ENCODE measurements around the gene USP17L29. TPM values are rescaled to one million over a fixed set of nuclear protein-coding genes. Genes with fewer than 3 reads are reported as not detected.
"Not testable (repeated sequence)": the region's sequence is repeated elsewhere in the genome, so short reads cannot be mapped to it uniquely, and the experiment has no call there.

The USP17L29 gene, protein sequence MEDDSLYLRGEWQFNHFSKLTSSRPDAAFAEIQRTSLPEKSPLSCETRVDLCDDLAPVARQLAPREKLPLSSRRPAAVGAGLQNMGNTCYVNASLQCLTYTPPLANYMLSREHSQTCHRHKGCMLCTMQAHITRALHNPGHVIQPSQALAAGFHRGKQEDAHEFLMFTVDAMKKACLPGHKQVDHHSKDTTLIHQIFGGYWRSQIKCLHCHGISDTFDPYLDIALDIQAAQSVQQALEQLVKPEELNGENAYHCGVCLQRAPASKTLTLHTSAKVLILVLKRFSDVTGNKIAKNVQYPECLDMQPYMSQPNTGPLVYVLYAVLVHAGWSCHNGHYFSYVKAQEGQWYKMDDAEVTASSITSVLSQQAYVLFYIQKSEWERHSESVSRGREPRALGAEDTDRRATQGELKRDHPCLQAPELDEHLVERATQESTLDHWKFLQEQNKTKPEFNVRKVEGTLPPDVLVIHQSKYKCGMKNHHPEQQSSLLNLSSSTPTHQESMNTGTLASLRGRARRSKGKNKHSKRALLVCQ
- not detected for total RNA-seq (2021; fragmentation: NEBNext Ultra II Directional; extraction: Animal tissue kit (Norgen Biotek cat#: 25700))
- long read RNA-seq = 0 reads

DNA sequence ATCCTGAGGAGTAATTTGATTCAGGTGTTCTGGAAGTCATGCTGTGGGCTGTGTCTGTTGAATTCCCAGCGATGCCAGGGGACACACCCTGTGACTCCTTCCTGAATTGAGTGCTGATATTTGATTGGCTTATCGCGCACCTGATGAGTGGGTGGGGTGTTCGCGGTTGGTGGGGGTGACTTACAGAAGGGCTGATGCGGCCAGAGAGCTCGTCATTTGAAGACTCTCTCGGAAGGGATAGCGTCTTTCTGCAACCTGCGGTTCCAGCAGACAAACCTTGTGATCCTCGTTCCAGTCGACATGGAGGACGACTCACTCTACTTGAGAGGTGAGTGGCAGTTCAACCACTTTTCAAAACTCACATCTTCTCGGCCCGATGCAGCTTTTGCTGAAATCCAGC is at the start of gene USP17L29:
Gene USP17L29, plus strand, starts transcription at position 301 of the 400 bp plus-strand sequence. Its CDS starts 0 bp downstream, at position 301.
- not testable (repeated sequence) for H3K27ac Mint-ChIP-seq; H3K36me3 Mint-ChIP-seq (ENCODE audit: low read depth); DNase-seq; H3K4me3 Mint-ChIP-seq; H3K4me1 Mint-ChIP-seq (ENCODE audit: low read depth); H3K27me3 Mint-ChIP-seq (ENCODE audit: insufficient read depth); H3K9me3 Mint-ChIP-seq

DNA sequence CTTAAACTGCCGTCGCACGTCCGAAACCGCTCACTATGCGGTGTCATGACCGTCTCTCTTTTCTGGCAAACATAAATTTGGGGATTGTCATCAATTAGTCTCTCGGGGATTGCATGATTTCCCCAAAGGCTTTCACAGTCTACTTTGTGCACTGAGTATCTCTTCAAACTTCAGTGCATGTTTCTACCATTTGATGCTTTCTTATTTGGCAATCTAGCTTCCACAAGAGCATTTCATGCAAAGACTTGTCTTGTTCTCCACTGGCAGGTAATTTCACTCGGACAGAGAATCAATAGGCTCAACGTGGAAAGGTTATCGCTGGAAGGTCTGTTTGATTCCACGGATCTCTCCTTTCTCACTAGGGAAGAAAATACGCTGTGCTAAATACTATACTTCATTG is 29.2 kb upstream of the USP17L29 start:
- H3K36me3 Mint-ChIP-seq (ENCODE audit: low read depth); H3K27me3 Mint-ChIP-seq (ENCODE audit: insufficient read depth); H3K4me1 Mint-ChIP-seq (ENCODE audit: low read depth); H3K4me3 Mint-ChIP-seq; H3K9me3 Mint-ChIP-seq; DNase-seq; H3K27ac Mint-ChIP-seq: not testable (repeated sequence)

DNA sequence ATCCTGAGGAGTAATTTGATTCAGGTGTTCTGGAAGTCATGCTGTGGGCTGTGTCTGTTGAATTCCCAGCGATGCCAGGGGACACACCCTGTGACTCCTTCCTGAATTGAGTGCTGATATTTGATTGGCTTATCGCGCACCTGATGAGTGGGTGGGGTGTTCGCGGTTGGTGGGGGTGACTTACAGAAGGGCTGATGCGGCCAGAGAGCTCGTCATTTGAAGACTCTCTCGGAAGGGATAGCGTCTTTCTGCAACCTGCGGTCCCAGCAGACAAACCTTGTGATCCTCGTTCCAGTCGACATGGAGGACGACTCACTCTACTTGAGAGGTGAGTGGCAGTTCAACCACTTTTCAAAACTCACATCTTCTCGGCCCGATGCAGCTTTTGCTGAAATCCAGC is 28.6 kb upstream of the USP17L29 start, which contains the start of gene USP17L24:
Gene USP17L24, plus strand, starts transcription at position 301 of the 400 bp plus-strand sequence. Its CDS starts 0 bp downstream, at position 301.
- H3K9me3 Mint-ChIP-seq; H3K4me1 Mint-ChIP-seq (ENCODE audit: low read depth); DNase-seq; H3K27me3 Mint-ChIP-seq (ENCODE audit: insufficient read depth); H3K36me3 Mint-ChIP-seq (ENCODE audit: low read depth); H3K27ac Mint-ChIP-seq; H3K4me3 Mint-ChIP-seq: not testable (repeated sequence)

DNA sequence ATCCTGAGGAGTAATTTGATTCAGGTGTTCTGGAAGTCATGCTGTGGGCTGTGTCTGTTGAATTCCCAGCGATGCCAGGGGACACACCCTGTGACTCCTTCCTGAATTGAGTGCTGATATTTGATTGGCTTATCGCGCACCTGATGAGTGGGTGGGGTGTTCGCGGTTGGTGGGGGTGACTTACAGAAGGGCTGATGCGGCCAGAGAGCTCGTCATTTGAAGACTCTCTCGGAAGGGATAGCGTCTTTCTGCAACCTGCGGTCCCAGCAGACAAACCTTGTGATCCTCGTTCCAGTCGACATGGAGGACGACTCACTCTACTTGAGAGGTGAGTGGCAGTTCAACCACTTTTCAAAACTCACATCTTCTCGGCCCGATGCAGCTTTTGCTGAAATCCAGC is 23.8 kb upstream of the USP17L29 start, which contains the start of gene USP17L25:
Gene USP17L25, plus strand, starts transcription at position 301 of the 400 bp plus-strand sequence. Its CDS starts 0 bp downstream, at position 301.
- H3K27me3 Mint-ChIP-seq (ENCODE audit: insufficient read depth) = not testable (repeated sequence)

DNA sequence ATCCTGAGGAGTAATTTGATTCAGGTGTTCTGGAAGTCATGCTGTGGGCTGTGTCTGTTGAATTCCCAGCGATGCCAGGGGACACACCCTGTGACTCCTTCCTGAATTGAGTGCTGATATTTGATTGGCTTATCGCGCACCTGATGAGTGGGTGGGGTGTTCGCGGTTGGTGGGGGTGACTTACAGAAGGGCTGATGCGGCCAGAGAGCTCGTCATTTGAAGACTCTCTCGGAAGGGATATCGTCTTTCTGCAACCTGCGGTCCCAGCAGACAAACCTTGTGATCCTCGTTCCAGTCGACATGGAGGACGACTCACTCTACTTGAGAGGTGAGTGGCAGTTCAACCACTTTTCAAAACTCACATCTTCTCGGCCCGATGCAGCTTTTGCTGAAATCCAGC is 19.1 kb upstream of the USP17L29 start, which contains the start of gene USP17L26:
Gene USP17L26, plus strand, starts transcription at position 301 of the 400 bp plus-strand sequence. Its CDS starts 0 bp downstream, at position 301.
- not testable (repeated sequence) for H3K36me3 Mint-ChIP-seq (ENCODE audit: low read depth); H3K27ac Mint-ChIP-seq; H3K4me1 Mint-ChIP-seq (ENCODE audit: low read depth); DNase-seq; H3K27me3 Mint-ChIP-seq (ENCODE audit: insufficient read depth); H3K9me3 Mint-ChIP-seq; H3K4me3 Mint-ChIP-seq

More for the DNA sequence above, 23.8 kb upstream of the USP17L29 start, which contains the start of gene USP17L25:
- DNase-seq; H3K36me3 Mint-ChIP-seq (ENCODE audit: low read depth); H3K27ac Mint-ChIP-seq; H3K4me3 Mint-ChIP-seq; H3K9me3 Mint-ChIP-seq; H3K4me1 Mint-ChIP-seq (ENCODE audit: low read depth): not testable (repeated sequence)

DNA sequence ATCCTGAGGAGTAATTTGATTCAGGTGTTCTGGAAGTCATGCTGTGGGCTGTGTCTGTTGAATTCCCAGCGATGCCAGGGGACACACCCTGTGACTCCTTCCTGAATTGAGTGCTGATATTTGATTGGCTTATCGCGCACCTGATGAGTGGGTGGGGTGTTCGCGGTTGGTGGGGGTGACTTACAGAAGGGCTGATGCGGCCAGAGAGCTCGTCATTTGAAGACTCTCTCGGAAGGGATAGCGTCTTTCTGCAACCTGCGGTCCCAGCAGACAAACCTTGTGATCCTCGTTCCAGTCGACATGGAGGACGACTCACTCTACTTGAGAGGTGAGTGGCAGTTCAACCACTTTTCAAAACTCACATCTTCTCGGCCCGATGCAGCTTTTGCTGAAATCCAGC is 14.3 kb upstream of the USP17L29 start, which contains the start of gene USP17L5:
Gene USP17L5, plus strand, starts transcription at position 301 of the 400 bp plus-strand sequence. Its CDS starts 0 bp downstream, at position 301.
- H3K27me3 Mint-ChIP-seq (ENCODE audit: insufficient read depth); H3K4me3 Mint-ChIP-seq; H3K36me3 Mint-ChIP-seq (ENCODE audit: low read depth); DNase-seq; H3K27ac Mint-ChIP-seq; H3K4me1 Mint-ChIP-seq (ENCODE audit: low read depth); H3K9me3 Mint-ChIP-seq: not testable (repeated sequence)

DNA sequence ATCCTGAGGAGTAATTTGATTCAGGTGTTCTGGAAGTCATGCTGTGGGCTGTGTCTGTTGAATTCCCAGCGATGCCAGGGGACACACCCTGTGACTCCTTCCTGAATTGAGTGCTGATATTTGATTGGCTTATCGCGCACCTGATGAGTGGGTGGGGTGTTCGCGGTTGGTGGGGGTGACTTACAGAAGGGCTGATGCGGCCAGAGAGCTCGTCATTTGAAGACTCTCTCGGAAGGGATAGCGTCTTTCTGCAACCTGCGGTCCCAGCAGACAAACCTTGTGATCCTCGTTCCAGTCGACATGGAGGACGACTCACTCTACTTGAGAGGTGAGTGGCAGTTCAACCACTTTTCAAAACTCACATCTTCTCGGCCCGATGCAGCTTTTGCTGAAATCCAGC is 9.6 kb upstream of the USP17L29 start, which contains the start of gene USP17L27:
Gene USP17L27, plus strand, starts transcription at position 301 of the 400 bp plus-strand sequence. Its CDS starts 0 bp downstream, at position 301.
- not testable (repeated sequence) for H3K9me3 Mint-ChIP-seq; H3K27me3 Mint-ChIP-seq (ENCODE audit: insufficient read depth); H3K4me1 Mint-ChIP-seq (ENCODE audit: low read depth); DNase-seq; H3K36me3 Mint-ChIP-seq (ENCODE audit: low read depth); H3K4me3 Mint-ChIP-seq; H3K27ac Mint-ChIP-seq

DNA sequence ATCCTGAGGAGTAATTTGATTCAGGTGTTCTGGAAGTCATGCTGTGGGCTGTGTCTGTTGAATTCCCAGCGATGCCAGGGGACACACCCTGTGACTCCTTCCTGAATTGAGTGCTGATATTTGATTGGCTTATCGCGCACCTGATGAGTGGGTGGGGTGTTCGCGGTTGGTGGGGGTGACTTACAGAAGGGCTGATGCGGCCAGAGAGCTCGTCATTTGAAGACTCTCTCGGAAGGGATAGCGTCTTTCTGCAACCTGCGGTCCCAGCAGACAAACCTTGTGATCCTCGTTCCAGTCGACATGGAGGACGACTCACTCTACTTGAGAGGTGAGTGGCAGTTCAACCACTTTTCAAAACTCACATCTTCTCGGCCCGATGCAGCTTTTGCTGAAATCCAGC is 4.8 kb upstream of the USP17L29 start, which contains the start of gene USP17L28:
Gene USP17L28, plus strand, starts transcription at position 301 of the 400 bp plus-strand sequence. Its CDS starts 0 bp downstream, at position 301.
- not testable (repeated sequence) for H3K27me3 Mint-ChIP-seq (ENCODE audit: insufficient read depth); DNase-seq; H3K4me3 Mint-ChIP-seq; H3K27ac Mint-ChIP-seq; H3K36me3 Mint-ChIP-seq (ENCODE audit: low read depth); H3K9me3 Mint-ChIP-seq; H3K4me1 Mint-ChIP-seq (ENCODE audit: low read depth)

DNA sequence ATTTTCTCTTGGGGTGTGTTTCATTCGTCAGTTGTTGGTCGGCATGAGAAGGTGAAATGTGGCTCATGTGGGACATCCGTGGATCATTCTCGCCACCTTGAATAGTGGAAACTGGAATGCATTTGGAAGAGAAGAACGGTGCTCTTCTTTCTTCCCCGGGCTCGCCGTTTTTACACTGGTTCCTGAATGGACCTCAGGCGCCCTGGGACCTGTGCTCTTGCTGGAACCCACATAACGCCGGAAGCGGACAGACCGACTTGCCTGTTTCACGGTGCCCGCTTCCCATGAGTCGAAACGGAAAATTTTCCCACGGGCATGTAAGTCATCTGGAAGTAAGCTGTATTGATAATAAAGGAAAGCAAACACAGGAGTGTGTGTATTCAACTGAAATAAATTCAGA is 2.6 kb upstream of the USP17L29 start:
- not testable (repeated sequence) for DNase-seq; H3K4me3 Mint-ChIP-seq; H3K9me3 Mint-ChIP-seq; H3K36me3 Mint-ChIP-seq (ENCODE audit: low read depth); H3K27ac Mint-ChIP-seq; H3K4me1 Mint-ChIP-seq (ENCODE audit: low read depth); H3K27me3 Mint-ChIP-seq (ENCODE audit: insufficient read depth)

DNA sequence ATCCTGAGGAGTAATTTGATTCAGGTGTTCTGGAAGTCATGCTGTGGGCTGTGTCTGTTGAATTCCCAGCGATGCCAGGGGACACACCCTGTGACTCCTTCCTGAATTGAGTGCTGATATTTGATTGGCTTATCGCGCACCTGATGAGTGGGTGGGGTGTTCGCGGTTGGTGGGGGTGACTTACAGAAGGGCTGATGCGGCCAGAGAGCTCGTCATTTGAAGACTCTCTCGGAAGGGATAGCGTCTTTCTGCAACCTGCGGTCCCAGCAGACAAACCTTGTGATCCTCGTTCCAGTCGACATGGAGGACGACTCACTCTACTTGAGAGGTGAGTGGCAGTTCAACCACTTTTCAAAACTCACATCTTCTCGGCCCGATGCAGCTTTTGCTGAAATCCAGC is 9.4 kb downstream of the USP17L29 start, which contains the start of gene USP17L30:
Gene USP17L30, plus strand, starts transcription at position 301 of the 400 bp plus-strand sequence. Its CDS starts 0 bp downstream, at position 301.
- H3K4me1 Mint-ChIP-seq (ENCODE audit: low read depth); H3K27ac Mint-ChIP-seq; H3K9me3 Mint-ChIP-seq; H3K27me3 Mint-ChIP-seq (ENCODE audit: insufficient read depth); H3K36me3 Mint-ChIP-seq (ENCODE audit: low read depth); H3K4me3 Mint-ChIP-seq; DNase-seq: not testable (repeated sequence)

DNA sequence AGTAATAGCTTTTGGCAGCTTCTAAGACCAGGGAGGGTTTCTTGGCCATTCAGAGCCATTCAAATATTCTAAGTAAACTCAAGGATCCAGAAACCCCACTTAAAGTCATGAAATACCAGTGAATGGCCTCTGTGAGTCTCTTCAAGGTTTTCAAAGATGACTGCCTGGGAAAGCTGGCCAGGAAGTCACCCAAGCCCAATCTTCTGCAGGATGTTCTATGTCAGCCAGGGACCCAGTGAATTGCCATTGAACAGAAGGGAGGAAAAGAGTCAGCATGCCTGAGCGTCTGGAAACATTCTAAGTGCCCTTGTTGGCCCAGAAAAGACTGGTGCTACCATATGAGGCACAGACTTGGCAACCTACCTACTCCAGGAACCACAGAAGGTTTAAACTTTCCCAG is 26.4 kb downstream of the USP17L29 start:
- not testable (repeated sequence) for H3K4me1 Mint-ChIP-seq (ENCODE audit: low read depth); DNase-seq; H3K36me3 Mint-ChIP-seq (ENCODE audit: low read depth); H3K27ac Mint-ChIP-seq; H3K4me3 Mint-ChIP-seq; H3K27me3 Mint-ChIP-seq (ENCODE audit: insufficient read depth)
- H3K9me3 Mint-ChIP-seq = peaks cover 34% of the 10 kb centered on the region

Data from HFFc6 (cell line).